Neural progenitor cell (in vitro differentiated cells): ENCODE data around the gene PRRC2B. TPM values are rescaled to one million over a fixed set of nuclear protein-coding genes. Genes with fewer than 3 reads are reported as not detected.

Experiments
- DNase-seq: peaks from one replicate; pipeline ENCODE4 v3.0.0-alpha.2; 2016; ENCODE audit warnings: low spot score
- H2AFZ ChIP-seq: fragments of 200-600 bp; sonication (generic); replicated peaks from 2 replicates; pipeline ENCODE4 v1.6.1; 2016; ENCODE audit warnings: antibody characterized with exemption
- H3F3A ChIP-seq: fragments of 200-600 bp; sonication (generic); 2 replicates; pipeline ENCODE4 v1.6.1; 2016; ENCODE audit warnings: antibody characterized with exemption, low read depth
- H3K27ac ChIP-seq: fragments of 200-600 bp; sonication (generic); 2 replicates; pipeline ENCODE4 v1.5.1; 2016; ENCODE audit warnings: mild to moderate bottlenecking
- H3K27me3 ChIP-seq: fragments of 200-600 bp; sonication (generic); 2 replicates; pipeline ENCODE4 v1.6.1; 2016; ENCODE audit warnings: mild to moderate bottlenecking, moderate library complexity
- H3K36me3 ChIP-seq: fragments of 200-600 bp; sonication (generic); 2 replicates; pipeline ENCODE4 v1.5.1; 2016
- H3K4me1 ChIP-seq: fragments of 200-600 bp; sonication (generic); 2 replicates; pipeline ENCODE4 v1.6.1; 2016; ENCODE audit warnings: mixed run types
- H3K4me2 ChIP-seq: fragments of 200-600 bp; sonication (generic); 2 replicates; pipeline ENCODE4 v1.6.1; 2016
- H3K4me3 ChIP-seq: fragments of 200-600 bp; sonication (generic); 2 replicates; pipeline ENCODE4 v1.5.1; 2016
- H3K79me2 ChIP-seq: fragments of 200-600 bp; sonication (generic); 2 replicates; pipeline ENCODE4 v1.6.1; 2016; ENCODE audit warnings: low read depth
- H3K9ac ChIP-seq: fragments of 200-600 bp; sonication (generic); 2 replicates; pipeline ENCODE4 v1.6.1; 2016
- H3K9me3 ChIP-seq: fragments of 200-600 bp; sonication (generic); 2 replicates; pipeline ENCODE4 v1.5.1; 2016; ENCODE audit warnings: low read depth
- H4K20me1 ChIP-seq: fragments of 200-600 bp; sonication (generic); 2 replicates; pipeline ENCODE4 v1.6.1; 2016; ENCODE audit warnings: low read depth
- H3K27ac Mint-ChIP-seq: 3 replicates; pipeline ENCODE4 v1.8.0; 2021; ENCODE audit warnings: mixed read lengths
- H3K27me3 Mint-ChIP-seq: 2 replicates; pipeline ENCODE4 v1.8.0; 2022; ENCODE audit warnings: low read depth, mild to moderate bottlenecking, inconsistent platforms, moderate library complexity, mixed read lengths; ENCODE audit not compliant: insufficient read depth
- H3K36me3 Mint-ChIP-seq: 3 replicates; pipeline ENCODE4 v1.8.0; 2021; ENCODE audit warnings: mixed read lengths
- H3K4me1 Mint-ChIP-seq: 3 replicates; pipeline ENCODE4 v1.8.0; 2021; ENCODE audit warnings: mixed read lengths
- H3K4me3 Mint-ChIP-seq: 3 replicates; pipeline ENCODE4 v1.8.0; 2021; ENCODE audit warnings: mild to moderate bottlenecking, moderate library complexity, mixed read lengths
- H3K9me3 Mint-ChIP-seq: 3 replicates; pipeline ENCODE4 v1.8.0; 2020; ENCODE audit warnings: mixed read lengths
- EZH2 ChIP-seq: fragments of 200-600 bp; sonication (generic); IDR thresholded peaks from 2 replicates; pipeline ENCODE4 v1.6.1; 2017; ENCODE audit warnings: antibody characterized with exemption, mild to moderate bottlenecking, moderate library complexity
- EZH2phosphoT487 ChIP-seq: fragments of 200-600 bp; sonication (generic); IDR thresholded peaks from 2 replicates; pipeline ENCODE4 v1.6.1; 2017; ENCODE audit warnings: antibody characterized with exemption
- total RNA-seq: library from RNA; depleted of rRNA; stranded (reverse); fragments of >200 nt; gene quantifications from 2 replicates; pipeline ENCODE4 v1.2.3, GENCODE V29; 2015; ENCODE audit warnings: low replicate concordance
- TF ChIP-seq, protein P1 (sequence below): fragments of 200-600 bp; sonication (generic); IDR thresholded peaks from 2 replicates; pipeline ENCODE4 v1.5.1; 2017; ENCODE audit warnings: antibody characterized with exemption, mild to moderate bottlenecking

PRRC2B gene
- total RNA-seq, 1 donor from 2014 or later, result 139 TPM

- Mint-ChIP-seq H3K27me3 (peaks cover 10% of the 10 kb centered on the region), H3K36me3 (peaks cover 46% of the 10 kb centered on the region)
These were observed 85.0 kb downstream of the PRRC2B start for GRCh38 chr9:131478911-131479310.

DNA sequence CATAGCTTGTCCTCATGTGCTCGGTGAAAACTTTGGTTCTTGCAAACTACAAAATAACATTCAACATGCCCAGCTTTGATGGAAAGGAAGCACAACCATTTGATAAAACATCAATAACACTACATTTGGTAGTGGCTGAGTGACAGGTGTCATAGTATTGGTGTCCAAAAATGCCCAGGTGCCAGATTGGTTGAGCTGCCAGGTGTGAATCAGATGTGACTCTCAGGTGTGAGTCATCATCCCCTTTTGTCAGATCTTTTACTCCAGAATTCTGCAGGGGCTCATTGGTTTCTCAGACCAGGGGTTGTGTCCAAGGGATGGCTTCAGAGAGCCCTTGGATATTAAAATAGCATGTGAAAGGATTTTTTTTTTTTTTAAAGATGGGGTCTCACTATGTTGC, 86.4 kb downstream of the PRRC2B start:
- Histone ChIP-seq H3K27me3 (no peaks in the 10 kb centered on the region), H2AFZ (no peak overlapping the region), H3K79me2 (peaks cover 31% of the 10 kb centered on the region), H3K36me3 (peaks cover 13% of the 10 kb centered on the region), H3K9ac (no peak overlapping the region), H3K4me2 (no peak overlapping the region), H3F3A (peaks cover 29% of the 10 kb centered on the region), H3K4me1 (no peaks in the 10 kb centered on the region), H3K9me3 (no peaks in the 10 kb centered on the region), H4K20me1 (peaks cover 83% of the 10 kb centered on the region), H3K27ac (no peak overlapping the region), H3K4me3 (no peak overlapping the region)
- Mint-ChIP-seq H3K27me3 (peaks cover 12% of the 10 kb centered on the region), H3K9me3 (no peaks in the 10 kb centered on the region), H3K27ac (no peak overlapping the region), H3K4me3 (no peak overlapping the region), H3K36me3 (peaks cover 46% of the 10 kb centered on the region), H3K4me1 (no peaks in the 10 kb centered on the region)
- DNase-seq, result no peak
- TF ChIP-seq, protein P1, sequence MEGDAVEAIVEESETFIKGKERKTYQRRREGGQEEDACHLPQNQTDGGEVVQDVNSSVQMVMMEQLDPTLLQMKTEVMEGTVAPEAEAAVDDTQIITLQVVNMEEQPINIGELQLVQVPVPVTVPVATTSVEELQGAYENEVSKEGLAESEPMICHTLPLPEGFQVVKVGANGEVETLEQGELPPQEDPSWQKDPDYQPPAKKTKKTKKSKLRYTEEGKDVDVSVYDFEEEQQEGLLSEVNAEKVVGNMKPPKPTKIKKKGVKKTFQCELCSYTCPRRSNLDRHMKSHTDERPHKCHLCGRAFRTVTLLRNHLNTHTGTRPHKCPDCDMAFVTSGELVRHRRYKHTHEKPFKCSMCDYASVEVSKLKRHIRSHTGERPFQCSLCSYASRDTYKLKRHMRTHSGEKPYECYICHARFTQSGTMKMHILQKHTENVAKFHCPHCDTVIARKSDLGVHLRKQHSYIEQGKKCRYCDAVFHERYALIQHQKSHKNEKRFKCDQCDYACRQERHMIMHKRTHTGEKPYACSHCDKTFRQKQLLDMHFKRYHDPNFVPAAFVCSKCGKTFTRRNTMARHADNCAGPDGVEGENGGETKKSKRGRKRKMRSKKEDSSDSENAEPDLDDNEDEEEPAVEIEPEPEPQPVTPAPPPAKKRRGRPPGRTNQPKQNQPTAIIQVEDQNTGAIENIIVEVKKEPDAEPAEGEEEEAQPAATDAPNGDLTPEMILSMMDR, result no peak
- no peak for TF ChIP-seq EZH2
- no peak for TF ChIP-seq EZH2phosphoT487

More at GRCh38 chr9:131478911-131479310, 85.0 kb downstream of the PRRC2B start:
- Histone ChIP-seq H3K79me2 (peaks cover 40% of the 10 kb centered on the region), H3K4me1 (no peaks in the 10 kb centered on the region), H3K9ac (no peak overlapping the region), H3K27me3 (no peaks in the 10 kb centered on the region), H4K20me1 (peaks cover 91% of the 10 kb centered on the region), H3K27ac (no peak overlapping the region), H3K9me3 (no peaks in the 10 kb centered on the region), H3K4me3 (no peak overlapping the region), H3F3A (peaks cover 29% of the 10 kb centered on the region), H3K4me2 (no peak overlapping the region), H3K36me3 (peaks cover 17% of the 10 kb centered on the region), H2AFZ (no peak overlapping the region)
- H3K27ac Mint-ChIP-seq, result no peak overlapping the region
- TF ChIP-seq EZH2 (no peak), EZH2phosphoT487 (no peak)
- H3K4me1 Mint-ChIP-seq, result no peaks in the 10 kb centered on the region
- no peak overlapping the region for H3K4me3 Mint-ChIP-seq
- no peak for DNase-seq
- no peaks in the 10 kb centered on the region for H3K9me3 Mint-ChIP-seq

GRCh38 chr9:131481441-131482342, 87.8 kb downstream of the PRRC2B start:
- H3K27me3 Mint-ChIP-seq, result peaks cover 14% of the 10 kb centered on the region
- H3K27ac Mint-ChIP-seq, result no peak overlapping the region
- H3K4me3 Mint-ChIP-seq, result no peak overlapping the region
- Histone ChIP-seq H3K36me3 (peaks cover 15% of the 10 kb centered on the region), H2AFZ (no peak overlapping the region), H3K4me2 (no peak overlapping the region), H4K20me1 (peaks cover 80% of the 10 kb centered on the region), H3K9me3 (no peaks in the 10 kb centered on the region), H3K27me3 (no peaks in the 10 kb centered on the region), H3K27ac (no peak overlapping the region), H3K79me2 (peaks cover 31% of the 10 kb centered on the region), H3K9ac (no peak overlapping the region), H3K4me3 (no peak overlapping the region), H3K4me1 (no peaks in the 10 kb centered on the region), H3F3A (peaks cover 14% of the 10 kb centered on the region)
- DNase-seq, result no peak
- TF ChIP-seq EZH2, result no peak
- TF ChIP-seq, protein P1, result no peak
- no peak for TF ChIP-seq EZH2phosphoT487
- H3K36me3 Mint-ChIP-seq, result peaks cover 48% of the 10 kb centered on the region
- H3K4me1 Mint-ChIP-seq, result no peaks in the 10 kb centered on the region
- H3K9me3 Mint-ChIP-seq, result no peaks in the 10 kb centered on the region
